HG03558 (cell line): ENCODE results near the gene SPOCK2.

ENCODE experiments used
- ATAC-seq: cut with Tn5 transposase; IDR thresholded peaks from one replicate; pipeline ENCODE4 v1.9.1; 2021; ENCODE audit warnings: moderate number of reproducible peaks; ENCODE audit not compliant: unreplicated experiment; ENCODE audit errors: extremely low read depth

Gene SPOCK2

DNA sequence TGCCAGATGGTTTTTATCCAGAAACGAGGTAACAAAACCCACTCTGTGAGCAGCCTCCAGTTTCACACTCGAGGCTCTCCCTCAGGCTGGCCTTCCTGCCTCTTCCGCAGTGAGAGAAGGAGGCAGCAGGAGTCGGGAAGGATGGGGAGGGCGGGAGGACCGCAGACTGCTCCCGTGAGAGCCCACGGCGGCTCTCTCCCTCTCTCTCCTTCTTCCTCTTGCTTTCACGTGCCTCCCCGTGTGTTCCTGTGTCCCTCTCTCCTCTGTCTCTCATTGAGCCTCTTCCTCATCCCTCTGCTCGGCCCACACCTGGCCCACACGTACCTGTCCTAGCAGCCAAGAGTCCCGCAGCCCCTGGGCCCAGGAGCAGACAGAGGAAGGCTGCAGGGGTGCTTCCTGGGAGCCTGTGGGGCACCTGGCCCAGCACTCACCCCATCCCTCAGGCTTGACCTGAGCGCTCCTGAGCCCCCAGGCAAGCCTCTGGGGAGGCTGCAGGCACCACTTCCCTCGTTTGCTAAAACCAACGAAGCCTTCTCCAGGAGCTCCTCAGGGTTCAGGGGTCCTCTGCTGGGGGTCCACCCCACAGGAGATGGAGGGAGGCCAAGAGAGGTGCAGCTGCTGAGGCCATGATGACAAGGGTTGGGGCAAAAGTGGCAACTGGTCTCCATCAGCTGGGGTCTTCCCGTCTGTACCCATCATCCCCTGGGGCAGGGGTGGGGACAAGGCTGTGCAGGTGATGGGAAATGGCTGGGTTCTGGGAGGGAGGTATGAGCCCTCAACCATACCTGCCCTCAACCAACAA lies 13.6 kb downstream of the SPOCK2 start:
- no peak for ATAC-seq

- no peak for ATAC-seq
Measured at GRCh38 chr10:72073708-72074573, 14.4 kb downstream of the SPOCK2 start.

GRCh38 chr10:72072639-72073038 lies 15.7 kb downstream of the SPOCK2 start:
- ATAC-seq, result no peak

GRCh38 chr10:72072046-72072445 lies 16.3 kb downstream of the SPOCK2 start:
- no peak for ATAC-seq

DNA sequence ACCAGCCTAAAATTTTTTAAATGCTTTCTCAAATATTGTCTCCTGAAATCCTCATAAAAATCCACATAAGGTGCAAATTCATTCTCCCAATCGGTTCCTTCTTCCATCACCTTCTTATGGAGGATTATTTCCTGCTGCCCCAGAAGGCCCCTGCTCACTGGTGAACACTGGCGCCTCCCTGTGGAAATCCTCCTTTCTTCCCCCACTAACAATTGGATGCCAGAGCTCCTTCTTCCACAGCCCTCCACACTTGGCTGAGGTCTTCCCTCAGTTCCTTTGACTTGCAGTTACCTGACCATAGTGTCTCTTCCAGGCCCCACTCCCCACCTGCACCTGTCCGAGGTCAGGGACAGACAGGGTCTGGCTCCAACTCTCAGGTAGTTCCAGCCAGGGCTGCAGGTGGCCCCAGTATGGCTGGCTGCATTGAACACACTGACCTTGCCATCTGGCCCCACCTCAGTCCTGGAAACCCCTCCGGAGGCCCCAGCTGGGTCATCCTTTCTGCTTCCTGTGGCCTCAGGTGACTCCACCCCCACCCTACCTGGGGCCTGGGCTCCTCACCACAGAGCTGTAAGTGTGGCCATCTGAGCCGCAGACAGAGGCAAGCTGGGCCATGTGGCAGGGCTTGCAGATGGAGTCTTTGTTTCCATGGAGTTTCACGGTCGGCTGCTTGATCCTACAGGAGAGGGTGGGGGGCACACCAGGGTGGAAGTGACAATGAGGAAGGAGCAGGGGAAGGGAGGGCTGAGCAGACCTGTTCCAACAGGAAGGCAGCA lies 18.4 kb downstream of the SPOCK2 start:
- ATAC-seq, result no peak

GRCh38 chr10:72068901-72069446 lies 19.4 kb downstream of the SPOCK2 start:
- ATAC-seq, result no peak

DNA sequence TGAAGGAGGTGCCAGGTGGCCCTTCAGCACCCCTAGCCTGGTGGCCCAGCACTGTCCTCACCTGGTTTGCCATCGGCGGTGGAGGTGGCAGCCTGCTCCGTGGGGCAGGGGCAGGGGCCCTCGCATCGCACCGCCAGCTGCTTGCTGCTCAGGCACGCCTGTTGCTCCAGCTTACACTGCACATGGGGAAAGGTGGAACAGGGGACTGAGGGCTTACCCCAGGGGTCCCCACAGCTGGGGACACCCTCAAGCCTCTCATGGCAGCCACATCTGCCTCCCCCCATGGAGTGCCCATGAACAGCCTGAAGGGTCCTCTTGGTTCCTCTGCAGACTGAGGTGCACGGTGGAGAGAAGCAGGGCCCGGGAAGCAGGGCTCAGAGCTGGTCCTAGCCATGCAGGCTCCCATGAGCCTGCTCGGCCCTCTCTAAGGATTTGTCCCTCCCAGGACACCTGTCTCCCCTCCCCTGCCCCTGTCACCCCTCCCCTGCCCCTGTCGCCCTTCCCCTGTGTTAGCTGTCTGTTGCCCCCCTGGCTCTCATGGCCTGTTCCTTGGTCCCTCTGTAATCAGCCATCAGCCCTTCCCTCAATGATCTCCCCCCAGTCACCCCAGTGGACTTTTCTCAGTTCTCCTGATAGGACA lies 20.1 kb downstream of the SPOCK2 start:
- ATAC-seq, result no peak

DNA sequence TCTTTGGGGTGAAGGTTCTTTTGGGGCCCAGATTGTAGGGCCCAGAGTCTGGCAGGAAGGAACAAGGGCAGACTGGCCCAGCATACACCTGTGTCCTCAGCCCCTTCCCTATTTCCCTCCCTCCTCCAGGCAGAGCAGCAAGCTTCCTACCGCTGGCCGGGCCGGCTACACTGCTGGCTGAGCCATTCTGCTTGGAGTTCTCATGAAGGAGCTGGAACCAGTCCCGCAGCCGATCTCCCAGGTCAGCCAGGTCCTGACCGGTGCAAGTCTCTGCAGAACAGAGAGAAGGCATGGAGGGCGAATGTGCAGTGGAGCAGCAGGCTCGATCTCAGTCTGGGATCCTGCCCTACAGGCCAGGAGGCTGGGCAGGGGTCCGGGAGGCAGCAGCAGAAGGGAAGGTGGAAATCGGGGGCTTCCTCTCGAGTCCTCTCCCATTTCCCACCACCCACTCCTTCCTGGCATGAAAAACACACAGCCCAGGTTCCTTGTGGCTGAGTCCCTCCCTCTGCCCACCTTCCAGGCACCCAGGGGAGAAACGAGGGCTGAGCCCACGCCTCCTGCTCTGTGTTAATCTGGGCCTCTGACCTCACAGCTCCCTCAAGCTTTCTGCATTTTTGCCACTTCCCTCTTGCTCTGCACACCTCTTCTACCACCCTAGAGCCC lies 20.8 kb downstream of the SPOCK2 start:
- ATAC-seq, result no peak

GRCh38 chr10:72066318-72067284 lies 21.8 kb downstream of the SPOCK2 start:
- no peak for ATAC-seq

- ATAC-seq, result no peak
Measured at GRCh38 chr10:72065439-72066025, 22.8 kb downstream of the SPOCK2 start.

DNA sequence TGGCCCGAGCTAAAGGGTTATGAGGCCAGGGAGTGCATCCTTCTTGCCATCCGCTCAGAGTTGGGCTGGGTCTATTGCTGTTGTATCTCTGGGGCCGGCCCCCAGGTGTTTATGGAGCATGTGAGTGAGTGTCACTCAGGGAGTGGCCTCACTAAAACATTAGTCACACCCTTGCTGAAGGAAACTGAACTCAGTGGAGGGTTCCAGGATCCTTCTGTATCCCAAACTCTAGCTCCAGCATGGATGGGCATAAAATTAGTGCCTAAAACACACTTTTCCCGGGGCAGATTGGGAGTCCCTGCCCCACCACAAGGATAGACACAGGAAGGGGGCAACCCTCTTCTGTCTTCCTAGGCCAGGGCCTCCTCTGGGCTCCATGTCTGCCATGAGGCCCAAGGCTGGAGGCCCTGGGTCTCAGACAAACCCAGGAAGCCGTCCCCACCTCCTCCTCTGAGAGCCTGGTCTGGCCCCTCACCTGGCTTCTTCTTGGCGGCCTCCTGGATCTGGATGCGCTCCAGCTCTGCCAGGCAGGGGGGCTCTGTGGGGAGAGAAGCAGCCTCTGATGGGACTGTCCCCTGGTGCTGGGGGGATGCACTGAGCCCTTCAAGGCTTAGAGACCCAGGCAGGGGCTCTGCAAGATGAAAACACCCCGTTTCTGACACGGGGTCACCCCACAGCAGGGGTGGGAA lies 24.5 kb downstream of the SPOCK2 start:
- no peak for ATAC-seq

- ATAC-seq, result no peak
Measured at GRCh38 chr10:72062832-72063702, 25.3 kb downstream of the SPOCK2 start.

GRCh38 chr10:72062382-72062781 lies 26.0 kb downstream of the SPOCK2 start:
- no peak for ATAC-seq

GRCh38 chr10:72061930-72062329 lies 26.4 kb downstream of the SPOCK2 start:
- ATAC-seq, result no peak

DNA sequence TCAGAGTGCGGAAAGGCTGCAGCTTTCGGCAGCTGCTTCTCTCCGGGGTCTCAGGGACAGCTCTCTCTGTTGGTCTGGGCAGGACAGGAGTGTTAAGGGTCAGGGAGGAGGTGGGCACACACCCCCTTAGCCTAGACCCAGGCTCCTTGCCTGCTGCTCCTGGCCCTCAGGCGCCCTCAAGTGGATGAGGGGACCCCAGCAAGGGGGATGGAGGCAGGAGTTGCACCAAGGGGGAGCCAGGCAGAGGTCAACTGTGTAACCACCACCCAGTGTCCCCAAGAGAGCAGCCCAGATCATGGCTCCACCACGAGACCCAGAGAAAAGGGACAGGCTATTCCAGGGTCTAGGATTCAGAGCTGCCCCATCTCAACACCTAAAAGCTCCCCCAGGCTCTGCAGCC lies 26.9 kb downstream of the SPOCK2 start:
- ATAC-seq, result no peak
